NCI-H82 treated with DMSO at 0.1 percent for 48 hours (cell line): ENCODE measurements around the gene TADA2A.

ENCODE experiments used
- DNase-seq: peaks from one replicate; lab custom pipeline; 2025; ENCODE audit not compliant: unreplicated experiment; lab: John Stamatoyannopoulos, UW

Gene TADA2A

GRCh38 chr17:37461668-37462067, 55.0 kb downstream of the TADA2A start:
- DNase-seq, result no peak

- DNase-seq, result no peak
These were observed 55.8 kb downstream of the TADA2A start for GRCh38 chr17:37462492-37462891.

GRCh38 chr17:37463039-37463438, 56.4 kb downstream of the TADA2A start:
- DNase-seq, result no peak

GRCh38 chr17:37465069-37465616, 58.5 kb downstream of the TADA2A start:
- DNase-seq, result no peak

- DNase-seq, result no peak
These were observed 59.8 kb downstream of the TADA2A start for GRCh38 chr17:37466471-37466870.

GRCh38 chr17:37470181-37470580, 63.5 kb downstream of the TADA2A start:
- no peak for DNase-seq

GRCh38 chr17:37475731-37476420, 69.2 kb downstream of the TADA2A start:
- DNase-seq, result no peak

GRCh38 chr17:37476431-37477120, 69.9 kb downstream of the TADA2A start:
- DNase-seq, result peak; percentile 30

- DNase-seq, result no peak
These were observed 71.5 kb downstream of the TADA2A start for GRCh38 chr17:37478187-37478586.

- DNase-seq, result no peak
These were observed 72.3 kb downstream of the TADA2A start for GRCh38 chr17:37479025-37479424.

- no peak for DNase-seq
These were observed 73.7 kb downstream of the TADA2A start for GRCh38 chr17:37480427-37480826.

- no peak for DNase-seq
These were observed 74.4 kb downstream of the TADA2A start for GRCh38 chr17:37481001-37481665.

- no peak for DNase-seq
These were observed 76.8 kb downstream of the TADA2A start for GRCh38 chr17:37483311-37484039.

- no peak for DNase-seq
These were observed 79.4 kb downstream of the TADA2A start for GRCh38 chr17:37485938-37486570.

- peak; percentile 31 for DNase-seq
These were observed 81.4 kb downstream of the TADA2A start for GRCh38 chr17:37488009-37488604.

- DNase-seq, result no peak
These were observed 82.0 kb downstream of the TADA2A start for GRCh38 chr17:37488607-37489196.

GRCh38 chr17:37489197-37490001, 82.7 kb downstream of the TADA2A start, which contains the start of gene DUSP14:
DUSP14 (plus strand) TSS chr17:37489891; CDS start chr17:37512273, 22,382 bp downstream.
- DNase-seq, result peak; percentile 43

- no peak for DNase-seq
These were observed 83.4 kb downstream of the TADA2A start for GRCh38 chr17:37490022-37490587.
